Measurements from ENCODE around the gene EPN2.

Gene EPN2

GRCh38 chr17:19296786-19297778 lies 59.9 kb downstream of the EPN2 start:
- no peak for FAIRE-seq

DNA sequence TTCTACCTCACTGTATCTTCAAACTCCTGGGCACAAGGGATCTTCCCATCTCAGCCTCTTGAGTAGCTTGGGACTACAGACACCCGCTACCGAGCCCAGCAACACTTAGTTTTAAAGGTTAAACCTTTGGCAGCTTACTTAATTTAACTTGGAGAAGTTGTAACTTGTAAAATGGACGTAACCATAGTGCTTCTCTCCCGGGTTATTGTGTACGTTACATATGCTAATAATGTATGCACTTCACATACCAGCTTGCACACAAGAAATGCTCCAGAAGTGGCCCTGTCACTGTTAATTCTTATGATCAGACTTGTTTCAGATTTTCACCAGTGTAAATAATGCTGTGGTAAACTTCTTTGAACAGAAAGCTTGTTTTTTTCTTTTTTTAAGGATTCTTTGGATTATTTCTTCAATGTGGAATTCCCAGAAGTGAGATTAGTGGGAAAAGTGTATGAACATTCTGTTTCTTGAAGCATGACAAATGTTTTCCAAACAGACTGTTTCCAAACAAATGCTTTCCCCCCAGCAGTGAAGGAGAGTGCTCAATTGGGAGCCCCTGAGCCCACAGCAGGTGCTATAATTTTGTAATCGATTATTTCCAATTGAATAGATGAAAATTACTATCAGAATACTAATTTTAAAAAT lies 61.5 kb downstream of the EPN2 start:
- no peak for FAIRE-seq

GRCh38 chr17:19299214-19299747 lies 62.1 kb downstream of the EPN2 start:
- FAIRE-seq: no peak

DNA sequence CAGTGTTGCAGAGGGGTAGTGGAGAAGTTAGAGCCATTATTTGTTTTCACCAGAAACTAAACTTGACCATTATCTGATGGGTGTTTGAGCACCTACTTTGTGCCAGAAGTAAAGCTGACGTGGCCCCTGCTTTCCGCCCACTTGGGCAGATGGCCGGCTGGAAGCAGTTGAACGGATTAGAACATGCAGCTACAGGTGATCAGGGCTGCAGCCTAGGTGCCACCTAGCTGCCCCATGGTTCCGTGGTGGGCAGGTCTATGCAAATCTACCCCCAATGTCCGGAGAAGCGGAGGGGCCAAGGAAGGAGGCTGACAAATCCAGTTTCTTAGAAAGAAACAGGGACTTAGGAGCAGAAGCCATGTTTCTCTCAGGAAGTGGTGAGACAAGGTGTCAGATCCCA lies 62.7 kb downstream of the EPN2 start:
- no peak for FAIRE-seq

- no peak for FAIRE-seq
Measured at GRCh38 chr17:19301274-19301951, 64.2 kb downstream of the EPN2 start.

DNA sequence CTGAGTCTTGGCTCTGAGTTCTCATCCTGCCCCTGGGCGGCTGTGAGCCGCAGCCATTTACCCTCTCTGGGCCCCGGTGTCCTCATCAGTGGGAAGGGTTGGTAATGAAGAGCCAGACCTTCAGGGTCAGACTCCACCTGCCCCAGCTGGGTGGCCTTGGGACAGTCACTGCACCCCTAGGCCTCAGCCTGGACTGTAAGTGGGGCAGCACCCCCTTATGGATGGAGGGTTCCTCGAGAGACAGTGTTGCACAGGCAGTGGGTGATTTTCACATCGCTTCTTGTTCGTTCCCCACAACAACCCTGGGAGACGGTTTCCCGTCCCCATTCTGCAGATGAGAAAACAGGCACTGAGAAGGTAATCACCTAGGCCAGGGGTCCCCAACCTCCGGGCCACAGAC lies 64.8 kb downstream of the EPN2 start:
- no peak for FAIRE-seq

DNA sequence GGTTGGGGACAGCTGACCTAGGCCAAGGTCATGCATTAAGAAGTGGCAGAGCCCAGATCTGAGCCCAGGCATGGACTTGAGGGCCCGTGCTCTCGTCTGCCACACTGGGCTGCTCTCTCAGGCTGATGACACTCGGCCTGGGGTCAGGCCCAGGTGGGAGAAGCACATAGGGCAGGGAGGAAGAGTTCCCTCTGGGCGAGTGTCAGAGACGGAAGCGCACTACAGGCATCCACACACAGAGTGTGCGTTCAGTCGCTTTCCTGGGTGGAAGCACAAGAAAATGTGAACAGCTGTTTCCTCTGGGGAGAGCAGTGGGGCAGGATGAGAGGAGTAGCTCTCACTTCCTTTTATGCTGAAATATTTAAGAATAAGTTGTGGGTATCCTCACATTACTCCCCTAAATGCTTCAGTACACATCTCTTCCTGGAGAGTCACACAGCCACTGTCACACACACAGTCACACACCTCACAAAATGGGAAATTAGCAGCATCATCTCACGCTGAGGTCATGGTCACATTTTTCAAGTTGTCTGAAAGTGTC lies 65.7 kb downstream of the EPN2 start:
- FAIRE-seq: no peak

GRCh38 chr17:19303367-19303776 lies 66.2 kb downstream of the EPN2 start:
- FAIRE-seq: no peak

DNA sequence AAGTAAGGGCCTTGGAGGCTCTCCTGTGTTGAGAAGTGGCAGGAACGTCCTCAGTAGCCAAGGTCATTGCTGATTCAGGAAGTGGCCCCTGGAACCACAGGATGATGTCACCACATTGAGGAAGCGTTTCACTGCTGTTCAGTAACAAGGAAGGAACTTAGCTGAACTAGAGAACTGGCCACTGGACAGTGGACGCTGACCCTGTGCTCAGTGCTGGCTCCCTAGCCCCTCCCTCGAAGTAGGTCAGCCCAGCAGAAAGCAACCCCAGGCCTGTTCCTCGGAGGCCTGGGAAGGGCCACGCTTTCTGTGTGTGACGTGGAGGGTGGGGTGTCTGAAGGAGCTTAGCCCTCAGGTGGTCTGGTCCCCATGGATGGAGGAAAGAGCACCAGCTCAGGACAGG lies 67.0 kb downstream of the EPN2 start:
- no peak for FAIRE-seq

- FAIRE-seq: no peak
Measured at GRCh38 chr17:19304751-19305150, 67.6 kb downstream of the EPN2 start.

DNA sequence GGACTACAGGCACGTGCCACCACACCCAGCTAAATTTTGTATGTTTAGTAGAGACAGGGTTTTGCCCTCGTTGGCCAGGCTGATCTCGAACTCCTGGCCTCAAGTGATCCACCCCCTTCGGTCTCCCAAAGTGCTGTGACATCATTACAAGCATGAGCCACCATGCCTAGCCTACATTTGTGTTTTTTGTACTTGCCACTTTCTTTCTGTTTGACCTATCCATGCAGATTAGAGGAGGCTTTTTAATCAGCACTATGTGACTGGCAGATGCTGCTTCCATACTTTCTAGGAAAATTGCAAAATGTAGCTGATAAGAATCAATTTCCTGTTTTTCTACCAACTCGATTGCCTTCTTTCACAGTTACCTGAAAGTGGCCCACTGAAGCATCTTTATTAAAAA lies 68.1 kb downstream of the EPN2 start:
- no peak for FAIRE-seq

- no peak for FAIRE-seq
Measured at GRCh38 chr17:19305761-19306159, 68.6 kb downstream of the EPN2 start.

GRCh38 chr17:19306160-19307111 lies 69.3 kb downstream of the EPN2 start:
- no peak for FAIRE-seq

- FAIRE-seq: no peak
Measured at GRCh38 chr17:19307521-19307920, 70.4 kb downstream of the EPN2 start.

GRCh38 chr17:19308398-19308797 lies 71.2 kb downstream of the EPN2 start:
- FAIRE-seq: no peak

DNA sequence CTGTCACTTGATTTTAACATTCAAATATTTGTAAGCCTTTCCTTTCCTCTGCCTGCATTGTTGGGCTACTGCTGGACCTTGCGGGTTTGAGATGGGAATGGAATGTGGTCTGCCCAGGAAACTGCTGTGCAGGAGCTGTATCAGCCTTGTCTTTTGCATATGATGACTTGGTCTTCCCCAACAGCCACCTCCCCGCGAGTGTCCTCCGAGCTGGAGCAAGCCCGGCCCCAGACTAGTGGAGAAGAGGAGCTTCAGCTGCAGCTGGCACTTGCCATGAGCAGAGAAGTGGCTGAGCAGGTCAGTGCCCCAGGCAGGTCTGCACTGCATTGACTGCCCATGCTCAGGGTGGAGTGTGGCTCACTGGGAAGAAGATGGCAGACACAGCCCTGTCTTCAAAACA lies 72.5 kb downstream of the EPN2 start:
- FAIRE-seq: no peak

- FAIRE-seq: no peak
Measured at GRCh38 chr17:19310151-19310550, 73.0 kb downstream of the EPN2 start.

GRCh38 chr17:19311016-19311415 lies 73.8 kb downstream of the EPN2 start:
- no peak for FAIRE-seq

DNA sequence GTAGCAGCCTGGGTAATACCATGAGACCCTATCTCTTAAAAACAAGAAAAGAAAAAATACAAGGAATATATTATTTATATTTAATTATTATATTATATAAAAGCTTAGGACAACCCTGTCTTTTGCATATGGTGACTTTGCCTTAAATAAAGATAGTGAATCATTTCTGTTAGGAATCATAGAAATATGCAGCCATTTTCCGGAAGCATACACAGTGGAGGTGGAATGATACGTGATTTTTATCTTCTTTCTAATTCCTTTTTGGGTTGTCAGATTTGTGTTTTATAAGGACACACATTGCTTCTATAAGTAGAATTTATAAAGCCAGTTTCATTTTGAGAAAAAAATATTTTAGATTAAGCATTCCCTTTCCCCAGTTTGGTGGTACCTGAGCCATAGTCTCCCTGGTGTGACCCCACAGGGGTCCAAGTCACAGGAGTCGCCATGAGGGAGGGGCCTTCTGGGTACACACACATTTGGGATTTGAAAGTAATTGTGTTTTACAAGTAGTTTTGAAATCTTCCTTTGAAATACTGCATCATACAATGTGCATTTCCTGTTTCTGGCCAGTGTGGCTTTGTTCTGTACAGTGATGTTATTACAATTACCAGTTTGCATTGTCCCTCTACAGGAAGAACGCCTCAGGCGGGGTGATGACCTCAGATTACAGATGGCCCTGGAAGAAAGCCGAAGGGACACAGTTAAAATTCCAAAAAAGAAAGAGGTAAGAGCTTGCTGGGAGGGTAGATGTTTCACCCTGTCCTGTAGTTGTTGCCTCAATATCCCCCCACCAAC lies 74.5 kb downstream of the EPN2 start:
- no peak for FAIRE-seq

- FAIRE-seq: no peak
Measured at GRCh38 chr17:19312406-19312805, 75.2 kb downstream of the EPN2 start.
